Measurements from ENCODE around the gene BARD1. TPM values are rescaled to one million over a fixed set of nuclear protein-coding genes. Genes with fewer than 3 reads are reported as not detected.

BARD1 gene
- total RNA-seq, 2 donors from 2014 or later, result 19.7 to 26.9 TPM

- Histone ChIP-seq H3K27me3 (no peaks in the 10 kb centered on the region), H3K9me3 (no peaks in the 10 kb centered on the region), H3K4me1 (no peaks in the 10 kb centered on the region), H3K4me3 (peak overlapping the region; percentile 88), H3K36me3 (no peaks in the 10 kb centered on the region), H3K27ac (peak overlapping the region; percentile 48), H3K9ac (ENCODE audit: low read depth in 2 of 2, low read length in 2 of 2) (peak overlapping the region; percentile 45 to 81)
- TF ChIP-seq CTCF (IDR thresholded peaks at IDR 0.05), result no peak
- DNase-seq, result peak; percentile 100
- intact Hi-C loops (cut with DNase I), result no loop called here
These were observed 475 bp upstream of the BARD1 start for GRCh38 chr2:214809751-214810564.

- no peaks in the 10 kb centered on the region for H3K9me3 ChIP-seq
These were observed 1.8 kb downstream of the BARD1 start for GRCh38 chr2:214807653-214808052.

GRCh38 chr2:214801768-214802397, 7.6 kb downstream of the BARD1 start:
- no peak for TF ChIP-seq CTCF (IDR thresholded peaks at IDR 0.05)
- no peak for DNase-seq
- no peaks in the 10 kb centered on the region for H3K27me3 ChIP-seq
- no peak overlapping the region for H3K9ac ChIP-seq (ENCODE audit: low read depth in 2 of 2, low read length in 2 of 2)
- H3K4me3 ChIP-seq, result no peak overlapping the region
- H3K36me3 ChIP-seq, result no peaks in the 10 kb centered on the region
- no peaks in the 10 kb centered on the region for H3K4me1 ChIP-seq
- intact Hi-C loops (cut with DNase I), result no loop called here
- H3K27ac ChIP-seq, result no peak overlapping the region
- no peaks in the 10 kb centered on the region for H3K9me3 ChIP-seq

More at GRCh38 chr2:214807653-214808052, 1.8 kb downstream of the BARD1 start:
- intact Hi-C loops (cut with DNase I), result no loop called here
- DNase-seq, result no peak
- H3K4me1 ChIP-seq, result no peaks in the 10 kb centered on the region
- H3K36me3 ChIP-seq, result no peaks in the 10 kb centered on the region
- peak overlapping the region; percentile 88 for H3K4me3 ChIP-seq
- H3K9ac ChIP-seq (ENCODE audit: low read depth in 2 of 2, low read length in 2 of 2), result peak overlapping the region in 1 of 2 donors; percentile 66
- peak overlapping the region; percentile 95 for H3K27ac ChIP-seq
- no peak for TF ChIP-seq CTCF (IDR thresholded peaks at IDR 0.05)
- H3K27me3 ChIP-seq, result no peaks in the 10 kb centered on the region

- no peaks in the 10 kb centered on the region for H3K36me3 ChIP-seq
These were observed 8.4 kb downstream of the BARD1 start for GRCh38 chr2:214801068-214801467.

GRCh38 chr2:214800180-214800579, 9.3 kb downstream of the BARD1 start:
- Histone ChIP-seq H3K9me3 (no peaks in the 10 kb centered on the region), H3K4me1 (no peaks in the 10 kb centered on the region), H3K36me3 (no peaks in the 10 kb centered on the region), H3K27me3 (no peaks in the 10 kb centered on the region), H3K4me3 (no peak overlapping the region), H3K9ac (ENCODE audit: low read depth in 2 of 2, low read length in 2 of 2) (no peak overlapping the region), H3K27ac (no peak overlapping the region)
- intact Hi-C loops (cut with DNase I), result no loop called here
- TF ChIP-seq CTCF (IDR thresholded peaks at IDR 0.05), result no peak
- DNase-seq, result no peak

More at GRCh38 chr2:214801068-214801467, 8.4 kb downstream of the BARD1 start:
- H3K27ac ChIP-seq, result no peak overlapping the region
- H3K27me3 ChIP-seq, result no peaks in the 10 kb centered on the region
- DNase-seq, result no peak
- H3K4me1 ChIP-seq, result no peaks in the 10 kb centered on the region
- intact Hi-C loops (cut with DNase I), result no loop called here
- no peak overlapping the region for H3K9ac ChIP-seq (ENCODE audit: low read depth in 2 of 2, low read length in 2 of 2)
- no peak overlapping the region for H3K4me3 ChIP-seq
- TF ChIP-seq CTCF (IDR thresholded peaks at IDR 0.05), result no peak
- no peaks in the 10 kb centered on the region for H3K9me3 ChIP-seq
